HG03135 (cell line): ENCODE data around the gene TMEM240.
"Not testable (repeated sequence)": the region's sequence is repeated elsewhere in the genome, so short reads cannot be mapped to it uniquely, and the experiment has no call there.

ENCODE experiments used
- ATAC-seq: cut with Tn5 transposase; IDR thresholded peaks from one replicate; pipeline ENCODE4 v1.9.1; 2021; ENCODE audit warnings: mild to moderate bottlenecking, moderate library complexity; ENCODE audit not compliant: unreplicated experiment

The TMEM240 gene

GRCh38 chr1:1541956-1542765, 1.7 kb upstream of the TMEM240 start:
- no peak for ATAC-seq

- no peak for ATAC-seq
Measured at GRCh38 chr1:1540818-1541628, 599 bp upstream of the TMEM240 start.

- no peak for ATAC-seq
Measured at GRCh38 chr1:1539310-1540089, 924 bp downstream of the TMEM240 start.

- ATAC-seq, result no peak
Measured at GRCh38 chr1:1538989-1539309, 1.5 kb downstream of the TMEM240 start.

- ATAC-seq, result no peak
Measured at GRCh38 chr1:1538334-1538733, 2.1 kb downstream of the TMEM240 start.

GRCh38 chr1:1537626-1538250, 2.7 kb downstream of the TMEM240 start:
- ATAC-seq, result no peak

- ATAC-seq, result no peak
Measured at GRCh38 chr1:1536938-1537546, 3.4 kb downstream of the TMEM240 start.

GRCh38 chr1:1536019-1536937, 4.1 kb downstream of the TMEM240 start:
- no peak for ATAC-seq

- ATAC-seq, result no peak
Measured at GRCh38 chr1:1535201-1536018, 5.0 kb downstream of the TMEM240 start.

GRCh38 chr1:1534401-1535154, 5.8 kb downstream of the TMEM240 start:
- no peak for ATAC-seq

GRCh38 chr1:1533894-1534291, 6.5 kb downstream of the TMEM240 start:
- ATAC-seq, result not testable (repeated sequence)

GRCh38 chr1:1533176-1533893, 7.1 kb downstream of the TMEM240 start:
- ATAC-seq, result not testable (repeated sequence)

GRCh38 chr1:1531947-1532346, 8.5 kb downstream of the TMEM240 start:
- no peak for ATAC-seq

- no peak for ATAC-seq
Measured at GRCh38 chr1:1529936-1530335, 10.5 kb downstream of the TMEM240 start.

- no peak for ATAC-seq
Measured at GRCh38 chr1:1529321-1529720, 11.1 kb downstream of the TMEM240 start.

- ATAC-seq, result no peak
Measured at GRCh38 chr1:1528301-1529267, 11.8 kb downstream of the TMEM240 start.
